HepG2 (cell line): ENCODE measurements around the gene ANKRD11. TPM values are rescaled to one million over a fixed set of nuclear protein-coding genes. Genes with fewer than 3 reads are reported as not detected.

Source experiments
- ATAC-seq: fragments of 200-7000 bp; cut with Tn5 transposase; 3 replicates; pipeline ENCODE4 v1.9.1; 2020; ENCODE audit warnings: mild to moderate bottlenecking, moderate library complexity
- BruUV-seq: library from RNA; stranded (reverse); fragments of 400-500 nt; replicated peaks from 2 replicates; lab custom pipeline; 2021; lab: Mats Ljungman, UMichigan
- CTCF ChIA-PET: fragments of 300-600 bp; formaldehyde crosslinking; extraction: SDS; loops from one replicate; lab custom pipeline; 2021; ENCODE audit warnings: low total read pairs, inconsistent platforms, low intra/inter-chr PET ratio; lab: Yijun Ruan, JAX
- POLR2A ChIA-PET: fragments of 350-600 bp; sonication (Branson Sonifier 250); formaldehyde crosslinking; loops from one replicate; lab custom pipeline; 2020; ENCODE audit warnings: antibody characterized with exemption, inconsistent platforms; lab: Yijun Ruan, JAX
- DNase-seq: peaks from one replicate; pipeline ENCODE4 v3.0.0-alpha.2; 2015; ENCODE audit warnings: low spot score
- FAIRE-seq: peaks from 3 replicates; lab custom pipeline; 2011; peaks lifted over from hg19 to GRCh38; lab: Jason Lieb, UNC
- H2AFZ ChIP-seq: one replicate; pipeline ENCODE4 v1.6.1; 2011; ENCODE audit warnings: low read length, inconsistent platforms
- H3K27ac ChIP-seq: fragments of 300-600 bp; 3 replicates; pipeline ENCODE4 v1.8.0; 2011; ENCODE audit warnings: mixed run types, mild to moderate bottlenecking, mixed read lengths, low read length, inconsistent platforms; ENCODE audit not compliant: insufficient read depth; ENCODE audit errors: extremely low read length
- H3K27me3 ChIP-seq, 2 experiments: fragments of 200-600 bp in 1 of 2; 2 replicates in 1 of 2; 3 replicates in 1 of 2; pipeline versions ENCODE4 v1.6.0 to v1.8.0; 2011; ENCODE audit warnings: low read length in 2 of 2, mild to moderate bottlenecking in 2 of 2, moderate library complexity in 2 of 2, inconsistent platforms in 1 of 2; ENCODE audit not compliant: insufficient read depth in 2 of 2, control insufficient read depth in 1 of 2
- H3K36me3 ChIP-seq, 2 experiments: fragments of 200-600 bp in 1 of 2; replicated peaks in 1 of 2; 2 replicates in 1 of 2; 3 replicates in 1 of 2; pipeline versions ENCODE4 v1.5.1 to v1.8.0; 2011; ENCODE audit warnings: low read length in 2 of 2, inconsistent platforms in 1 of 2; ENCODE audit not compliant: insufficient read depth in 2 of 2, control insufficient read depth in 1 of 2
- H3K4me1 ChIP-seq: 2 replicates; pipeline ENCODE4 v1.5.1; 2012; ENCODE audit warnings: low read length, inconsistent platforms; ENCODE audit not compliant: insufficient read depth
- H3K4me2 ChIP-seq: 2 replicates; pipeline ENCODE4 v1.6.0; 2011; ENCODE audit warnings: low read depth, low read length, inconsistent platforms
- H3K4me3 ChIP-seq, 3 experiments: fragments of 200-600 bp in 1 of 3; sonication (generic), shearing (Covaris generic) in 1 of 3; replicated peaks in 1 of 3; 2 replicates each; pipeline ENCODE4 v1.5.1; 2011 to 2016; ENCODE audit warnings: low read length in 3 of 3, inconsistent platforms in 2 of 3, low read depth in 2 of 3, mild to moderate bottlenecking in 2 of 3, control low read depth in 1 of 3, mixed read lengths in 1 of 3; ENCODE audit not compliant: insufficient read depth in 1 of 3
- H3K79me2 ChIP-seq: one replicate; pipeline ENCODE4 v1.6.1; 2011; ENCODE audit warnings: low read length, inconsistent platforms; ENCODE audit not compliant: insufficient read depth
- H3K9ac ChIP-seq: 2 replicates; pipeline ENCODE4 v1.6.0; 2011; ENCODE audit warnings: mild to moderate bottlenecking, low read depth, low read length, inconsistent platforms; ENCODE audit not compliant: insufficient read depth
- H3K9me3 ChIP-seq: 2 replicates; pipeline ENCODE4 v1.5.1; 2012; ENCODE audit warnings: mild to moderate bottlenecking, low read length
- H4K20me1 ChIP-seq: 2 replicates; pipeline ENCODE4 v1.6.0; 2011; ENCODE audit warnings: inconsistent platforms, mild to moderate bottlenecking, low read length, moderate library complexity; ENCODE audit not compliant: insufficient read depth
- AGO2 ChIP-seq: fragments of 200-400 bp; formaldehyde crosslinking; optimal IDR thresholded peaks from 2 replicates; pipeline ENCODE3; 2017; ENCODE audit warnings: mild to moderate bottlenecking, low read depth, low read length, moderate library complexity
- E2F2 ChIP-seq: sonication (generic); formaldehyde crosslinking; IDR thresholded peaks from 2 replicates; pipeline ENCODE4 v1.4.0; 2020; ENCODE audit warnings: missing genetic modification reagents, borderline replicate concordance
- SP4 ChIP-seq: sonication (generic); formaldehyde crosslinking; IDR thresholded peaks from 2 replicates; pipeline ENCODE4 v1.8.1; 2023; ENCODE audit warnings: mild to moderate bottlenecking, missing genetic modification reagents
- ZNF33B ChIP-seq: sonication (generic); formaldehyde crosslinking; IDR thresholded peaks from 2 replicates; pipeline ENCODE4 v1.5.1; 2020; ENCODE audit warnings: mild to moderate bottlenecking, missing genetic modification reagents
- ZNF687 ChIP-seq: sonication (generic); formaldehyde crosslinking; IDR thresholded peaks from 2 replicates; pipeline ENCODE4 v1.5.1; 2020; ENCODE audit warnings: mild to moderate bottlenecking, missing genetic modification reagents, moderate library complexity
- WGBS: methylation state at CpG from one replicate; pipeline ENCODE4 v1.1.6; 2017; ENCODE audit warnings: low lambda C conversion rate; 5-methylcytosine and 5-hydroxymethylcytosine counted together
- in situ Hi-C: cut with HindIII; loops from 2 replicates; pipeline ENCODE4 v1.10.0; 2017; ENCODE audit warnings: low pct_unique_long_range_greater_than_20kb; ENCODE audit not compliant: extremely low pct_ligation_motif_present
- intact Hi-C: fragments of 100-400 bp; cut with micrococcal nuclease; formaldehyde crosslinking; loops from one replicate; pipeline ENCODE4 v1.10.0; 2022; ENCODE audit not compliant: unreplicated experiment
- polyA plus RNA-seq, 8 experiments: library from polyadenylated mRNA; depleted of rRNA in 3 of 8; stranded (reverse) in 7 of 8; unstranded in 1 of 8; fragments of >200 nt; fragmentation: Illumina TruSeq in 4 of 8; extraction: Trizol in 4 of 8; gene quantifications; 2 replicates each; pipeline versions ENCODE4 v1.2.1 to v1.2.3, GENCODE V29; 2011 to 2016; ENCODE audit warnings: low read depth in 4 of 8, missing spikeins in 1 of 8, mixed read lengths in 1 of 8; ENCODE audit not compliant: insufficient read depth in 1 of 8
- total RNA-seq, 5 experiments: library from RNA; depleted of rRNA; stranded (reverse); fragments of >200 nt; fragmentation: Illumina TruSeq; extraction: Trizol; gene quantifications; 2 replicates each; pipeline ENCODE4 v1.2.3, GENCODE V29; 2016; ENCODE audit warnings: low read depth in 1 of 5
- TF ChIP-seq, protein P1 (sequence below): sonication (generic); formaldehyde crosslinking; IDR thresholded peaks from 2 replicates; pipeline ENCODE4 v1.4.0; 2020; ENCODE audit warnings: missing genetic modification reagents, borderline replicate concordance
- TF ChIP-seq, protein P2 (sequence below): sonication (generic); formaldehyde crosslinking; IDR thresholded peaks from 2 replicates; pipeline ENCODE4 v1.5.0; 2020; ENCODE audit warnings: missing genetic modification reagents
- TF ChIP-seq, protein P3 (sequence below): sonication (generic); formaldehyde crosslinking; IDR thresholded peaks from 2 replicates; pipeline ENCODE4 v1.9.0; 2021; ENCODE audit warnings: missing genetic modification reagents, mild to moderate bottlenecking, borderline replicate concordance

ANKRD11 gene
- total and polyA plus RNA-seq, 2 of the 13 experiments (the other 11 are each of a cell fraction or from before 2014, with no cell fraction given) = 21.4 to 38.4 TPM

DNA sequence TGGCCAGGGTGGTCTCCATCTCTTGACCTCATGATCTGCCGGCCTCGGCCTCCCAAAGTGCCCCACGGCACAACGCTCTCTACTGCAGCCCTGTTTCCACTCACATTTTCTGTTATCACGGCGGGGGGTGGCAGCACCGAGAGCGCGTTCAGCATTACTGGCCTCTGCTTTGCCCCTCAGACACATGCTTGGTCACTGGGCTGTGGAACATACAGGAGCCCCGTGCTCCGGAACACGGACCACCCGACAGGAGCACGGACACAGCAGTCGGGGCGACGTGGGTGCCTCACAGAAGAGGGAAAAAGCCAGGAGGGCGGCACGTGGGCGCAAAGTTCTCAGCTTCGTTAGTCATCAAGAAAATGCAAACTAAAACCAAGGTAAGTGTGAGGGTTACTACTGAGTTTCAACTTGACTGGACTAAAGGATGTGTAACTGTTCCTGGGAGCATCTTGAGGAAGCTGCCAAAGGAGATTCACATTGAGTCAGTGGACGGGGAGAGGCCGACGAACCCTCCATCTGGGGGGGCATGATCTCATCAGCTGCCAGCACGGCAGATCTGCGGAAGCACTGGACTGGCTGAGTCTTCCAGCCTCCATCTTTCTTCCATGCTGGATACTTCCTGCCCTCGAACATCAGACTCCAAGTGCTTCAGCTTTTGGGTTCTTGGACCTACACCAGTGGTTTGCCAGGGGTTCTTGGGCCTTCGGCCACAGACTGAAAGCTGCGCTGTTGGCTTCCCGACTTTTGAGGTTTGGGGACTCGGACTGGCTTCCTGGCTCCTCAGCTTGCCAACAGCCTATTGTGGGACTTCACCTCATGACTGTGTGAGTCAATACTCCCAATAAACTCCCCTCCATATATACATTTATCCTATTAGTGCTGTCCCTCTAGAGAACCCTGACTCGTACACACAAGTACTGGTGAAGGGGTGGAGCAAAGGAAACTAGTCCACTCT lies 166.0 kb downstream of the ANKRD11 start:
- Histone ChIP-seq H3K36me3 (peaks cover 8 to 32% of the 10 kb centered on the region in 2 experiments), H2AFZ (no peak overlapping the region), H3K9me3 (no peaks in the 10 kb centered on the region), H4K20me1 (peaks cover 67% of the 10 kb centered on the region), H3K4me2 (no peak overlapping the region), H3K4me1 (peaks cover 89% of the 10 kb centered on the region), H3K27ac (no peak overlapping the region), H3K79me2 (peaks cover 95% of the 10 kb centered on the region), H3K27me3 (no peaks in the 10 kb centered on the region), H3K9ac (no peak overlapping the region), H3K4me3 (no peak overlapping the region)
- intact Hi-C loops = no loop called here
- POLR2A ChIA-PET = no interaction called here
- no peak for ATAC-seq
- no peak for FAIRE-seq
- in situ Hi-C loops = loop anchor here (10.0 kb wide), 1 partner anchor 60 kb away; no protein-coding TSS in a partner anchor
- DNase-seq = no peak
- no TSS peak for BruUV-seq
- CTCF ChIA-PET = no interaction called here
- WGBS = 96% methylated on average over 30 of the region's 32 CpGs
- TF ChIP-seq, protein P1, sequence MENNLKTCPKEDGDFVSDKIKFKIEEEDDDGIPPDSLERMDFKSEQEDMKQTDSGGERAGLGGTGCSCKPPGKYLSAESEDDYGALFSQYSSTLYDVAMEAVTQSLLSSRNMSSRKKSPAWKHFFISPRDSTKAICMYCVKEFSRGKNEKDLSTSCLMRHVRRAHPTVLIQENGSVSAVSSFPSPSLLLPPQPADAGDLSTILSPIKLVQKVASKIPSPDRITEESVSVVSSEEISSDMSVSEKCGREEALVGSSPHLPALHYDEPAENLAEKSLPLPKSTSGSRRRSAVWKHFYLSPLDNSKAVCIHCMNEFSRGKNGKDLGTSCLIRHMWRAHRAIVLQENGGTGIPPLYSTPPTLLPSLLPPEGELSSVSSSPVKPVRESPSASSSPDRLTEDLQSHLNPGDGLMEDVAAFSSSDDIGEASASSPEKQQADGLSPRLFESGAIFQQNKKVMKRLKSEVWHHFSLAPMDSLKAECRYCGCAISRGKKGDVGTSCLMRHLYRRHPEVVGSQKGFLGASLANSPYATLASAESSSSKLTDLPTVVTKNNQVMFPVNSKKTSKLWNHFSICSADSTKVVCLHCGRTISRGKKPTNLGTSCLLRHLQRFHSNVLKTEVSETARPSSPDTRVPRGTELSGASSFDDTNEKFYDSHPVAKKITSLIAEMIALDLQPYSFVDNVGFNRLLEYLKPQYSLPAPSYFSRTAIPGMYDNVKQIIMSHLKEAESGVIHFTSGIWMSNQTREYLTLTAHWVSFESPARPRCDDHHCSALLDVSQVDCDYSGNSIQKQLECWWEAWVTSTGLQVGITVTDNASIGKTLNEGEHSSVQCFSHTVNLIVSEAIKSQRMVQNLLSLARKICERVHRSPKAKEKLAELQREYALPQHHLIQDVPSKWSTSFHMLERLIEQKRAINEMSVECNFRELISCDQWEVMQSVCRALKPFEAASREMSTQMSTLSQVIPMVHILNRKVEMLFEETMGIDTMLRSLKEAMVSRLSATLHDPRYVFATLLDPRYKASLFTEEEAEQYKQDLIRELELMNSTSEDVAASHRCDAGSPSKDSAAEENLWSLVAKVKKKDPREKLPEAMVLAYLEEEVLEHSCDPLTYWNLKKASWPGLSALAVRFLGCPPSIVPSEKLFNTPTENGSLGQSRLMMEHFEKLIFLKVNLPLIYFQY = no peak
- TF ChIP-seq, protein P2, sequence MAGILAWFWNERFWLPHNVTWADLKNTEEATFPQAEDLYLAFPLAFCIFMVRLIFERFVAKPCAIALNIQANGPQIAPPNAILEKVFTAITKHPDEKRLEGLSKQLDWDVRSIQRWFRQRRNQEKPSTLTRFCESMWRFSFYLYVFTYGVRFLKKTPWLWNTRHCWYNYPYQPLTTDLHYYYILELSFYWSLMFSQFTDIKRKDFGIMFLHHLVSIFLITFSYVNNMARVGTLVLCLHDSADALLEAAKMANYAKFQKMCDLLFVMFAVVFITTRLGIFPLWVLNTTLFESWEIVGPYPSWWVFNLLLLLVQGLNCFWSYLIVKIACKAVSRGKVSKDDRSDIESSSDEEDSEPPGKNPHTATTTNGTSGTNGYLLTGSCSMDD (CRISPR knock-in tag) = no peak
- TF ChIP-seq E2F2 (CRISPR knock-in tag) (no peak), SP4 (CRISPR knock-in tag) (no peak), AGO2 (peak; percentile 76), ZNF687 (CRISPR knock-in tag) (peak; percentile 39; the same call in 1 of the 2 replicates), ZNF33B (CRISPR knock-in tag) (no peak)
- TF ChIP-seq, protein P3, sequence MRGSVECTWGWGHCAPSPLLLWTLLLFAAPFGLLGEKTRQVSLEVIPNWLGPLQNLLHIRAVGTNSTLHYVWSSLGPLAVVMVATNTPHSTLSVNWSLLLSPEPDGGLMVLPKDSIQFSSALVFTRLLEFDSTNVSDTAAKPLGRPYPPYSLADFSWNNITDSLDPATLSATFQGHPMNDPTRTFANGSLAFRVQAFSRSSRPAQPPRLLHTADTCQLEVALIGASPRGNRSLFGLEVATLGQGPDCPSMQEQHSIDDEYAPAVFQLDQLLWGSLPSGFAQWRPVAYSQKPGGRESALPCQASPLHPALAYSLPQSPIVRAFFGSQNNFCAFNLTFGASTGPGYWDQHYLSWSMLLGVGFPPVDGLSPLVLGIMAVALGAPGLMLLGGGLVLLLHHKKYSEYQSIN (CRISPR knock-in tag) = no peak
